Ovary (tissue), 9 donors: ENCODE results near the gene DUS3L. TPM values are rescaled to one million over a fixed set of nuclear protein-coding genes. Genes with fewer than 3 reads are reported as not detected.

ENCODE experiments used
- DNase-seq, 5 donors: peaks; one replicate each; pipeline ENCODE4 v3.0.0-alpha.2; 2019 to 2020
- H3K27ac ChIP-seq, 2 donors: fragments of 200-600 bp; one replicate each; pipeline versions ENCODE4 v1.5.1 to v1.8.0; 2019 to 2022
- H3K27me3 ChIP-seq: fragments of 200-600 bp; one replicate; pipeline ENCODE4 v1.8.0; 2022
- H3K36me3 ChIP-seq: fragments of 200-600 bp; sonication (generic); one replicate; pipeline ENCODE4 v1.5.1; 2019
- H3K4me1 ChIP-seq: one replicate; pipeline ENCODE4 v1.8.1; 2013; ENCODE audit warnings: mild to moderate bottlenecking, moderate library complexity; ENCODE audit not compliant: insufficient read depth
- H3K4me3 ChIP-seq: fragments of 200-600 bp; sonication (generic); one replicate; pipeline ENCODE4 v1.5.1; 2017
- H3K9me3 ChIP-seq, 2 donors: fragments of 200-600 bp in 1 of 2; sonication (generic) in 1 of 2; one replicate each; pipeline versions ENCODE4 v1.5.1 to v1.8.1; 2013 to 2019; ENCODE audit warnings: mild to moderate bottlenecking in 1 of 2, moderate library complexity in 1 of 2
- EP300 ChIP-seq: sonication (generic); formaldehyde crosslinking; IDR thresholded peaks from one replicate; pipeline ENCODE4 v1.6.1; 2017; ENCODE audit warnings: antibody characterized with exemption
- POLR2A ChIP-seq: fragments of 450-650 bp; IDR thresholded peaks from one replicate; pipeline ENCODE4 v1.6.1; 2017; ENCODE audit warnings: antibody characterized with exemption, mild to moderate bottlenecking, moderate library complexity
- WGBS, 3 donors: extraction: QIAGEN DNeasy Blood & Tissue Kit in 1 of 3; methylation state at CpG; one replicate each; pipeline versions ENCODE4 v1.1.5 to v1.1.7; 2013 to 2017; 5-methylcytosine and 5-hydroxymethylcytosine counted together
- intact Hi-C, 4 donors: fragments of 100-400 bp; cut with DNase I; formaldehyde crosslinking; loops; one replicate each; pipeline versions ENCODE4 v1.11.0 to v1.15.1; 2022 to 2023
- polyA plus RNA-seq, 2 donors: library from polyadenylated mRNA; stranded (reverse); fragments of 200-250 nt in 1 of 2; fragments of 350-450 nt in 1 of 2; fragmentation: Illumina TruSeq in 1 of 2; extraction: RNeasy Lipid Tissue Mini Kit (QIAGEN cat#74804) in 1 of 2; gene quantifications; one replicate each; pipeline ENCODE4 v1.2.3, GENCODE V29; 2013 to 2014
- total RNA-seq, 7 donors: library from RNA; depleted of rRNA in 2 of 7; stranded (reverse); fragments of >200 nt in 2 of 7; fragmentation: NEBNext Ultra II Directional in 3 of 7; extraction: Animal tissue kit (Norgen Biotek cat#: 25700) in 3 of 7; gene quantifications; one replicate each; pipeline versions ENCODE4 v1.1.0 to v1.2.4, GENCODE V29; 2016 to 2023
- TF ChIP-seq, protein P1 (sequence below), 3 donors: fragments of 450-650 bp in 2 of 3; fragments of 200-600 bp in 1 of 3; IDR thresholded peaks; one replicate each; pipeline versions ENCODE4 v1.5.1 to v1.8.0; 2016 to 2022; ENCODE audit warnings: antibody characterized with exemption in 3 of 3, mild to moderate bottlenecking in 1 of 3
- donor health status: DM: no; HTN: no; CAD: no; lungs with moderate emphysema.
- donor health status: DM: no; HTN: no; CAD: no.
- donor health status: Bipolar disorder and iron deficiency.
- donor health status: DM: yes; HTN: yes; CAD: no.
- donor health status: DM: no; HTN: no; CAD: no.
- donor health status: DM: yes; HTN: yes; CAD: no.

DUS3L gene
- total and polyA plus RNA-seq, 9 donors: 1.2 to 50.1 (median 39.7) TPM

DNA sequence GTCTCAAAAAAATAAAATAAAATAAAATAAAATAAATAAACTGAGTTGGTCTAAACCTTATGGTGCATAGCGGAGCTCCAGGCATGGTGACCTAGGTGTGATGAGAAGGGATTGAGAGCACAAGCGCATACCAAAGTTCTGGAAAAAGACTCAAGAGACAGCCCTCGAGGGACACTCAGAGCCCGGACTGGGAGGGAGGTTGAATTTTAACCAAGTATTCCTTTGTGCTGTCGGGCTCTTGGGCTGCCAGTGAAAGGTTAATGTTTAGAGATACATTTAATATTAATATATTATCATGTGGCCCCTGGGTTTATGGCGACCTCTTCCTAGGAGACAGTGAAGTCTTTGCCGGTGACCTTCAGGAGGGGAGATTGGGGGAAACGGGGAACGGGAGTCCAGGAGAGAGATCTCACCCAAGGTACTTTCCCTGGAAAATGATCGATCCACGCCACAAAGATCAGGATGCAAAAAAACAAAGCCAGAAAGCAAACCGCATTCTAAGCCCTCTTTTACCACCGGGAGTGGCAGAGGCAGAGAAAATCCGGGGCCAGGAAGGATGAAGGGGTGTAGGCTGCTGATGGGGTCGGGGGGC lies 46.9 kb upstream of the DUS3L start:
- 30 to 37% (median 33%) methylated on average over 15 of the region's 15 CpGs for WGBS, 3 donors
- H3K27ac ChIP-seq: no peak overlapping the region

DNA sequence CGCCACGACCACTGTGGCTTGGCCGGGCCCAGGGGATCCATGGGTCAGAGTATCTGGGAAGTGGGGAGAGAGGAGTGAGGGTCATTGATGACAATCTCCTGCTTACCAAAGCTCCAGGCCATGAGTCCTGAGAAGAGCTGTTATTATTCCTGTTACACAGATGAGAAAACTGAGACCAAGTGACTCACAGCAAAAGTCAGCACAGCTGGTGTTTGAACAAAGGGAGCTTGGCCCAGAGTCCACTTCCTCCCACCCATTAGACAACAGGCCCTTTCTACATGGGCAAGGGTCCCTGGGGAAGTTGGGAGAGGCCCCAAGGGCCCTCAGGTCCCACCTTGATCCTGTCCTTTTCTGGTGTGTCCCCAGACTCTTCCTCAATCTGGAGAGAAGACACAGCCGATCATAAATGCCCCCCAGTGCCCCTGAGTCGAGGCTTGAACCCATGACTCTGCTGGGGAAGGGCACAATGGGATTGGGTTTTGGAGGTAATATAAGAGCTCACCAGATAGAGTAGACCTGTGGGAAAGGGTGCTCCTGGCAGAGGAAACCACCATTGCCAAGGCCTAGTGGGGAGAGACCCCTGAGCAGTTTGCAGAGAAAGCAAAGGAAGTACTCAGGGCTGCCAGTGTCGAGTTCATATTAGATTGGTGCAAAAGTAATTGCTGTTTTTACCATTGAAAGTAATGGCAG lies 41.7 kb upstream of the DUS3L start:
- Histone ChIP-seq H3K4me3 (no peak overlapping the region), H3K36me3 (no peaks in the 10 kb centered on the region), H3K27ac (no peak overlapping the region), H3K4me1 (peaks cover 3% of the 10 kb centered on the region), H3K27me3 (no peaks in the 10 kb centered on the region), H3K9me3 (no peaks in the 10 kb centered on the region)
- WGBS, 3 donors: 83 to 87% (median 85%) methylated on average over 6 of the region's 6 CpGs
- TF ChIP-seq EP300 (no peak), POLR2A (no peak)
- TF ChIP-seq, protein P1, sequence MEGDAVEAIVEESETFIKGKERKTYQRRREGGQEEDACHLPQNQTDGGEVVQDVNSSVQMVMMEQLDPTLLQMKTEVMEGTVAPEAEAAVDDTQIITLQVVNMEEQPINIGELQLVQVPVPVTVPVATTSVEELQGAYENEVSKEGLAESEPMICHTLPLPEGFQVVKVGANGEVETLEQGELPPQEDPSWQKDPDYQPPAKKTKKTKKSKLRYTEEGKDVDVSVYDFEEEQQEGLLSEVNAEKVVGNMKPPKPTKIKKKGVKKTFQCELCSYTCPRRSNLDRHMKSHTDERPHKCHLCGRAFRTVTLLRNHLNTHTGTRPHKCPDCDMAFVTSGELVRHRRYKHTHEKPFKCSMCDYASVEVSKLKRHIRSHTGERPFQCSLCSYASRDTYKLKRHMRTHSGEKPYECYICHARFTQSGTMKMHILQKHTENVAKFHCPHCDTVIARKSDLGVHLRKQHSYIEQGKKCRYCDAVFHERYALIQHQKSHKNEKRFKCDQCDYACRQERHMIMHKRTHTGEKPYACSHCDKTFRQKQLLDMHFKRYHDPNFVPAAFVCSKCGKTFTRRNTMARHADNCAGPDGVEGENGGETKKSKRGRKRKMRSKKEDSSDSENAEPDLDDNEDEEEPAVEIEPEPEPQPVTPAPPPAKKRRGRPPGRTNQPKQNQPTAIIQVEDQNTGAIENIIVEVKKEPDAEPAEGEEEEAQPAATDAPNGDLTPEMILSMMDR (IDR thresholded peaks at IDR 0.05): no peak
- DNase-seq: no peak
- intact Hi-C loops: no loop called here

More for the DNA sequence above, 46.9 kb upstream of the DUS3L start:
- no peaks in the 10 kb centered on the region for H3K4me1 ChIP-seq
- H3K36me3 ChIP-seq: no peaks in the 10 kb centered on the region
- intact Hi-C loops: no loop called here
- no peak overlapping the region for H3K4me3 ChIP-seq
- no peaks in the 10 kb centered on the region for H3K9me3 ChIP-seq
- no peaks in the 10 kb centered on the region for H3K27me3 ChIP-seq
- DNase-seq: no peak
- TF ChIP-seq, protein P1 (IDR thresholded peaks at IDR 0.05): no peak
- TF ChIP-seq EP300 (no peak), POLR2A (no peak)

DNA sequence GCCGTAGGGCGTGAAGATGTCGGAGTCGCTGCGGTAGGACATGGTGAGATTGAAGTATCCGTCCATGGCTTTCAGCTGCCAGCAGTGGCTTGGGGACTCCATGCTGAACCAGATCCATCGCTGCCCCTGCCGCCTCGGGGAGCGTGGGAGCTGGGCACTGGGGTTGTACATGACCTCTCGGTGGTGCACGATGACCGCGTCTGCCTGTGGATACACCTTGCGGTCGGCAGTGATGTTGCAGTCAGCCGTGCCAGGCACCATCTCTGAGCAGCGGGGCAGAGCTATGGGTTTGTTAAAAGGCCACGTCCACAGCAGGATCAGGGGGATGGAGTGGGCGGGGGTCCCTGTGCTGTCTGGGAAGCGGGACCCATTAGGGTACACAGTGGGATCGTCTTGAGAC lies 41.1 kb upstream of the DUS3L start:
- no peak for DNase-seq
- H3K27ac ChIP-seq: no peak overlapping the region
- peaks cover 3% of the 10 kb centered on the region for H3K4me1 ChIP-seq
- H3K4me3 ChIP-seq: no peak overlapping the region
- TF ChIP-seq, protein P1 (IDR thresholded peaks at IDR 0.05): no peak
- no peak for TF ChIP-seq EP300
- no peak for TF ChIP-seq POLR2A
- no peaks in the 10 kb centered on the region for H3K27me3 ChIP-seq
- WGBS, 3 donors: 61 to 73% (median 67%) methylated on average over 22 of the region's 22 CpGs
- no peaks in the 10 kb centered on the region for H3K9me3 ChIP-seq
- H3K36me3 ChIP-seq: no peaks in the 10 kb centered on the region
- intact Hi-C loops: no loop called here

DNA sequence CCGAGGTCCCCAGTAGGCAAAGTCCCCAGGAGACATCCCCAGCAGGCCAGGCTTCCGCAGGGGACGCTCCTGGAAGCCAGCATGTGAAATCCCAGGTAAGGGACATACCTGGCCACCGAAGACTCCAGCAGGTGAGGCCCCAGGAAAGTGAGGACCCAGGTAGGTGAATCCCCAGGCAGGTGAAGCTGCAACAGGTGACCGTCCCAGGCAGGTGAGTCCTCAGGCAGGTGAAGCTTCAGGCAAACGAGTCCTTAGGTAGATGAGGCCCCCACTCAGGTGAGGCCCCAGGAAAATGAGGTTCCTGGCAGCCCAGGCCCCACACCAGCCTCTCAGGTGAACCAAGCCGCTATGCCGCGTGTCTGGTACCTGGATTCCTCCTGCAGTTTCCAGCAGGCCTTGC lies 40.2 kb upstream of the DUS3L start:
- Histone ChIP-seq H3K36me3 (no peaks in the 10 kb centered on the region), H3K27ac (no peak overlapping the region), H3K9me3 (no peaks in the 10 kb centered on the region), H3K4me1 (peaks cover 3% of the 10 kb centered on the region), H3K27me3 (no peaks in the 10 kb centered on the region), H3K4me3 (no peak overlapping the region)
- no peak for DNase-seq
- intact Hi-C loops: no loop called here
- 84 to 88% (median 85%) methylated on average over 8 to 9 of the region's 9 CpGs for WGBS, 3 donors
- TF ChIP-seq, protein P1 (IDR thresholded peaks at IDR 0.05): no peak
